Spleen (tissue), 7 donors: Measurements from ENCODE around the gene SEL1L.

ENCODE experiments used
- POLR2A ChIP-seq, 3 donors: fragments of 450-650 bp; IDR thresholded peaks; one replicate each; pipeline ENCODE4 v1.5.1; 2017; ENCODE audit warnings: antibody characterized with exemption in 3 of 3, mild to moderate bottlenecking in 1 of 3
- POLR2AphosphoS5 ChIP-seq, 3 donors: sonication (generic); formaldehyde crosslinking; IDR thresholded peaks; one replicate each; pipeline ENCODE4 v1.5.1; 2017; ENCODE audit warnings: antibody characterized with exemption in 3 of 3
- TF ChIP-seq, protein P1 (sequence below), 11 experiments: fragments of 200-600 bp in 7 of 11; fragments of 450-650 bp in 4 of 11; sonication (generic) in 4 of 11; IDR thresholded peaks in 8 of 11; conservative IDR thresholded peaks in 3 of 11; 1 replicate in 7 of 11; 2 replicates in 4 of 11; pipeline versions ENCODE4 v1.4.0 to v1.8.0; 2016 to 2021; ENCODE audit warnings: antibody characterized with exemption in 11 of 11, inconsistent platforms in 4 of 11, mild to moderate bottlenecking in 1 of 11
- donor health status: DM: no; HTN: no; CAD: no; lungs with moderate emphysema.
- donor health status: DM: no; HTN: no; CAD: no.
- donor health status: DM: no; HTN: no; CAD: no.

- TF ChIP-seq, protein P1, sequence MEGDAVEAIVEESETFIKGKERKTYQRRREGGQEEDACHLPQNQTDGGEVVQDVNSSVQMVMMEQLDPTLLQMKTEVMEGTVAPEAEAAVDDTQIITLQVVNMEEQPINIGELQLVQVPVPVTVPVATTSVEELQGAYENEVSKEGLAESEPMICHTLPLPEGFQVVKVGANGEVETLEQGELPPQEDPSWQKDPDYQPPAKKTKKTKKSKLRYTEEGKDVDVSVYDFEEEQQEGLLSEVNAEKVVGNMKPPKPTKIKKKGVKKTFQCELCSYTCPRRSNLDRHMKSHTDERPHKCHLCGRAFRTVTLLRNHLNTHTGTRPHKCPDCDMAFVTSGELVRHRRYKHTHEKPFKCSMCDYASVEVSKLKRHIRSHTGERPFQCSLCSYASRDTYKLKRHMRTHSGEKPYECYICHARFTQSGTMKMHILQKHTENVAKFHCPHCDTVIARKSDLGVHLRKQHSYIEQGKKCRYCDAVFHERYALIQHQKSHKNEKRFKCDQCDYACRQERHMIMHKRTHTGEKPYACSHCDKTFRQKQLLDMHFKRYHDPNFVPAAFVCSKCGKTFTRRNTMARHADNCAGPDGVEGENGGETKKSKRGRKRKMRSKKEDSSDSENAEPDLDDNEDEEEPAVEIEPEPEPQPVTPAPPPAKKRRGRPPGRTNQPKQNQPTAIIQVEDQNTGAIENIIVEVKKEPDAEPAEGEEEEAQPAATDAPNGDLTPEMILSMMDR (IDR thresholded peaks at IDR 0.05 in 8 of 11, conservative IDR thresholded peaks at IDR 0.05 in 3 of 11): no peak
- TF ChIP-seq POLR2AphosphoS5 (IDR thresholded peaks at IDR 0.05): no peak
- no peak for TF ChIP-seq POLR2A (IDR thresholded peaks at IDR 0.05)
These were observed 15.8 kb downstream of the SEL1L start for GRCh38 chr14:81517798-81518398.
